Measurements from ENCODE around the gene POLR1H. TPM values are rescaled to one million over a fixed set of nuclear protein-coding genes. Genes with fewer than 3 reads are reported as not detected.

POLR1H gene
- total and polyA plus RNA-seq, 2 donors = 19.8 to 36.7 TPM

DNA sequence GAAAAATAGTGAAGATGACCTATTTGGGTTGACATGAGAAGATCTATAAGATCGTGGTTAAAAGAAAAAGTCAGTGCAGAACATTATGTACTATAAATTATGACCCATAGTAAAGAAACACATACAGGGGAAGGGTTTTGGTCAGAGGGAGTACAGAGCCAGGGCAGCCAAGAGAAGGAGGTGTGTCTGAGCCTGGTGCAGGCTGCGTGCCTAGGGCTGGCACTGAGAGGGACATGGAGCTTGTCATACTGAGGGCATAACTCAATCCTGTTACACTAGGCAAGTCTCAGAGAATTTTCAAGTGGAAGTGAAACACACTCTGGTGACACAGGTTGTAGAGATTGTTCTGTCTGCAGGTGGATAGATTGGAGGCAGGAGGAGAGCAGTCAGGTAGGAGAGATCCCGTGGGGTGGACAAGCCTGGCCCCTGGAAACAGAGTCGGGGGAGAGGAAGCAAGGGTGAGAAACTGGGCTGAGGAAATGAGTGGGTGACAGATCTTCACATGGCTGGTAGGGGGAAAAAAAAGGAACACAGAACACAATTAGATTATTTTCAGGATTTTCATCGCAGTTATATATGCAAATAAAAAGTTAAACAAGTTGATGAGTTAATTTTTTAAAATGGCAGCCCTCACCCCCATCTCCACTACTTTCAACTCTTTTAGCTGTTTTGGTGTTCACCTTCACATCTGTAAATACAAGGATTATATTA, 33.0 kb downstream of the POLR1H start:
- no peaks in the 10 kb centered on the region for H3K4me1 ChIP-seq (ENCODE audit: insufficient read depth)
- H3K27ac ChIP-seq (ENCODE audit: low read depth) = no peak overlapping the region
- WGBS = 74% methylated on average over 5 of the region's 5 CpGs
- no peaks in the 10 kb centered on the region for H3K36me3 ChIP-seq (ENCODE audit: insufficient read depth)
- no peak overlapping the region for H3K4me3 ChIP-seq (ENCODE audit: low read depth, low read length)
- DNase-seq (ENCODE audit: extremely low spot score) = no peak

GRCh38 chr6:30096829-30097228, 35.8 kb downstream of the POLR1H start:
- Histone ChIP-seq H3K4me1 (ENCODE audit: insufficient read depth) (no peaks in the 10 kb centered on the region), H3K27ac (ENCODE audit: low read depth) (no peak overlapping the region), H3K4me3 (ENCODE audit: low read depth, low read length) (no peak overlapping the region), H3K36me3 (ENCODE audit: insufficient read depth) (no peaks in the 10 kb centered on the region)
- 30% methylated on average over 1 of the region's 1 CpG for WGBS
- no peak for DNase-seq (ENCODE audit: extremely low spot score)

DNA sequence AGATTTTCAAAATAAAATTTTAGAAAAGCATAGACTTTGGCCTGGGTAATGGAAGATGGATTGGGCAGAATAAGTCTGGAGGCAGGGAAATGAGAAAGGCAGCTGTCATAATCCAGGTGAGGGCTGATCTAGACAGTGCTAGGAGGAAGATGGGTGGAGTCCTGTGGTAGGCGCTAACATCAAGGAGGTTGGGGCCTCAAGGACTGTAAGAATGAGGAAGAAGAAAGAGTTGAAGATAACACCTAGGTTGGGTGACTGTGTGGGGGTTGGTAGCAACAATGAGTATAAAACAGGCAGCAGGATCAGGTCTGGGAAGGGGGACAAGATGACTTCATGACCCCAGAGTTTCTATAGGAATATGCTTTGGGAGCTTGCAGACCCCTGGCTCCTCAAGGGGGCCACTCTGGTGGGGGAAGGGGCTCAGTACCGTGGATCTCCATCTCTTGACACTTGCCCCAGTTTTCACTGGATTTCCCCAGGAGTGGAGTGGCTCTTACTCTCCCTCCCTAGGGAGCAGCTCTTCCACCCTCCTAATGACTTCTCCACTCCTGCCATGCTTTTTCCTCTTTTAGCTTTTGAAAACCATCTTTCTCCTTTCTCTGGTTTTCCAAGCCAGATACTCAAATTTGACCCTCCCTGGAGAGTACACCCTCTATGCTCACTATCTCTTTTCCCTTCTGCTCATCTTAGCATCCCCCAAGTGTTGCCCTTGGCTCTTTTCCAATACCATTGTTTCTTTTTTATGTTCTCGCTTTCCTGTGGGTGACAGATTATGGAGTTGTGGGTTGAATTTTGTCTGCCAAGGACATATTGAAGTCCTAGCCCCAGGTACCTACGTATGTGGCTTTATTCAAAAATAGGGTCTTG, 37.1 kb downstream of the POLR1H start:
- Histone ChIP-seq H3K4me1 (ENCODE audit: insufficient read depth) (no peaks in the 10 kb centered on the region), H3K27ac (ENCODE audit: low read depth) (no peak overlapping the region), H3K4me3 (ENCODE audit: low read depth, low read length) (no peak overlapping the region), H3K36me3 (ENCODE audit: insufficient read depth) (no peaks in the 10 kb centered on the region)
- WGBS = 70% methylated on average over 4 of the region's 4 CpGs
- DNase-seq (ENCODE audit: extremely low spot score) = no peak

GRCh38 chr6:30100154-30100553, 39.1 kb downstream of the POLR1H start:
- Histone ChIP-seq H3K4me3 (ENCODE audit: low read depth, low read length) (no peak overlapping the region), H3K4me1 (ENCODE audit: insufficient read depth) (no peaks in the 10 kb centered on the region), H3K27ac (ENCODE audit: low read depth) (no peak overlapping the region), H3K36me3 (ENCODE audit: insufficient read depth) (no peaks in the 10 kb centered on the region)
- WGBS = 24% methylated on average over 8 of the region's 8 CpGs
- no peak for DNase-seq (ENCODE audit: extremely low spot score)

- Histone ChIP-seq H3K4me3 (ENCODE audit: low read depth, low read length) (peak overlapping the region; percentile 22), H3K27ac (ENCODE audit: low read depth) (no peak overlapping the region), H3K36me3 (ENCODE audit: insufficient read depth) (no peaks in the 10 kb centered on the region), H3K4me1 (ENCODE audit: insufficient read depth) (no peaks in the 10 kb centered on the region)
- DNase-seq (ENCODE audit: extremely low spot score) = no peak
- 3% methylated on average over 47 of the region's 47 CpGs for WGBS
Measured at GRCh38 chr6:30100585-30101443, 39.7 kb downstream of the POLR1H start.

DNA sequence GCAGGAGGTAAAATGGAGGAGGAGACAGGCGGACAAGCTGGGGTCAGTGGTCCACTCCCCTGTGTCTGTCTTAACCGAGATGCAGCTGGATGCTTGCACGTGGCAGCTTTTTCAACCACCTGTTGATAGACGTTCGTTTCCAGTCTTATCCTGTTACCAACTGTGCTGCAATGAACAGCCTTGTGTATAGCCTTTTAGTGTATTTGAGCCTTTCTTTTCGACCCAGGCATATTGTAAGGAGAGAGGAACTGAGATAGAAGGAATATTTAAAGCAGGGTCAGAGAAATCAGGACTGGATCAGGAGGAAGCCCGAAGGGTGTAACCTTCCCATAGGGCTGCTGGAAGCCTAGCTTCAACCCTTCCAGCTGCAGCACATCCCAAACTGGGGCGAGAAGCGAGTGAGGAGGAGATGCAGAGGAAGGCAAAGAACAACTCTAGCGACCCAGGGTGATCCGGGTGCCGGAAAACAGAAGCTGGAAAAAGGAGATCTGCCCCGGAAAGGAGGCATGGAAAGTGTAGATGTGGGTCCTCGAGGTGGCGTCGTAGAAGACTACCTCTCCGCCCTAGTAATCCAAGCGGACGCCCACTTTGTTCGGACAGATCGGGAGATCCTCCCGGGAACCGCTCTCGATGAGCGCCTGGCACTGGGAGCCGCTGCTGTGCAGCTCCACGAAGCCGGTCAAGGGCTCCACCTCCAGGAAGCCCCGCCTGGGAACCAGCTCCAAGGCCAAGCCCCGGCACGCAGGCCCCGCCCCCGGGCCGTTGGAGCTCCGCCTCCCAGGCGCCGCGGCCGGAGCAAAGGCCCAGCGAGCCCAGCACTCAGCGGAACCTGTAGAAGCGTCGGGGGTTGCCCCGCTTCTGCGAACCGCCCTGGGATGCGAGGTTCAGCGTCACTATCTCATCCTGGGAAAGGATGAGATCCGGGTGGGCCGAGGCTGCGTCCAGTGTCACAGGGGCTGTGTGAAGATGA, 40.7 kb downstream of the POLR1H start:
- peak overlapping the region; percentile 75 for H3K27ac ChIP-seq (ENCODE audit: low read depth)
- DNase-seq (ENCODE audit: extremely low spot score) = peak; percentile 49
- H3K36me3 ChIP-seq (ENCODE audit: insufficient read depth) = no peaks in the 10 kb centered on the region
- no peaks in the 10 kb centered on the region for H3K4me1 ChIP-seq (ENCODE audit: insufficient read depth)
- H3K4me3 ChIP-seq (ENCODE audit: low read depth, low read length) = peak overlapping the region; percentile 9
- WGBS = 2% methylated on average over 51 of the region's 51 CpGs

GRCh38 chr6:30102414-30102969, 41.4 kb downstream of the POLR1H start:
- no peak overlapping the region for H3K4me3 ChIP-seq (ENCODE audit: low read depth, low read length)
- no peaks in the 10 kb centered on the region for H3K36me3 ChIP-seq (ENCODE audit: insufficient read depth)
- WGBS = 50% methylated on average over 15 of the region's 15 CpGs
- DNase-seq (ENCODE audit: extremely low spot score) = no peak
- peak overlapping the region; percentile 75 for H3K27ac ChIP-seq (ENCODE audit: low read depth)
- no peaks in the 10 kb centered on the region for H3K4me1 ChIP-seq (ENCODE audit: insufficient read depth)

GRCh38 chr6:30102970-30103871, 42.2 kb downstream of the POLR1H start:
- H3K36me3 ChIP-seq (ENCODE audit: insufficient read depth) = no peaks in the 10 kb centered on the region
- peak; percentile 83 for DNase-seq (ENCODE audit: extremely low spot score)
- 6% methylated on average over 36 of the region's 36 CpGs for WGBS
- no peak overlapping the region for H3K4me3 ChIP-seq (ENCODE audit: low read depth, low read length)
- no peak overlapping the region for H3K27ac ChIP-seq (ENCODE audit: low read depth)
- H3K4me1 ChIP-seq (ENCODE audit: insufficient read depth) = no peaks in the 10 kb centered on the region

- Histone ChIP-seq H3K36me3 (ENCODE audit: insufficient read depth) (no peaks in the 10 kb centered on the region), H3K27ac (ENCODE audit: low read depth) (no peak overlapping the region), H3K4me1 (ENCODE audit: insufficient read depth) (no peaks in the 10 kb centered on the region), H3K4me3 (ENCODE audit: low read depth, low read length) (no peak overlapping the region)
- no peak for DNase-seq (ENCODE audit: extremely low spot score)
- 44% methylated on average over 3 of the region's 3 CpGs for WGBS
Measured at GRCh38 chr6:30103872-30104179, 42.8 kb downstream of the POLR1H start.

GRCh38 chr6:30104661-30105060, 43.6 kb downstream of the POLR1H start:
- H3K27ac ChIP-seq (ENCODE audit: low read depth) = no peak overlapping the region
- H3K4me1 ChIP-seq (ENCODE audit: insufficient read depth) = no peaks in the 10 kb centered on the region
- DNase-seq (ENCODE audit: extremely low spot score) = no peak
- H3K4me3 ChIP-seq (ENCODE audit: low read depth, low read length) = no peak overlapping the region
- no peaks in the 10 kb centered on the region for H3K36me3 ChIP-seq (ENCODE audit: insufficient read depth)
- 79% methylated on average over 2 of the region's 2 CpGs for WGBS

DNA sequence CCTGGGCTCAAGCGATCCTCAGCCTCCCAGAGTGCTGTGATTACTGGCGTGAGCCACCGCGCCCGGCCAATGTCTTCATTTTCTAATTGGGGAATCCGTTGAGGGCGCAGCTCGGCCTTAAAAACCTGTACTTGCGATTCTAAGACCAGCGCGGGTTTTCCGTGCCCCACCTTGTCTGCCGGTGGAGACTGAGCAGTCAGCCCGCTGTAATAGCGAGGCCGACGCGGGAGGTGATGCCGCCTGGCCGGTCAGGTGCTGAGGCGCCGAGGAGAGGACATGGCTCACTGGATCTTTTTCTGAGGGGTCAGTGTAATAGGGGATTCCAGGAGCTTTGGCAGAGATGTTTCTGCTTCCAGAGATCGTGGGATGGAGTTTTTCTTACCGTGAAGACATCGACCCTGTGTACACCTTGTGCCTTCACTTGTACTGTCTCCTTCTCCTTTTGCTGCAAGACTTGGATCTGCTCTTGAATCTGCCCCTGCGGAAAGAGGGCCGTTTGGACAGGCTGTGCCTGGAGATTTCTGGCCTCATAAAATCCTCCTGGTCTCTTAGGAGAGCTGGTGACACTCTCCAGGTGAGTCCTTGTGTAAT, 50.3 kb downstream of the POLR1H start:
- no peak for DNase-seq (ENCODE audit: extremely low spot score)
- Histone ChIP-seq H3K4me1 (ENCODE audit: insufficient read depth) (no peaks in the 10 kb centered on the region), H3K27ac (ENCODE audit: low read depth) (peak overlapping the region; percentile 59), H3K4me3 (ENCODE audit: low read depth, low read length) (peak overlapping the region; percentile 37), H3K36me3 (ENCODE audit: insufficient read depth) (no peaks in the 10 kb centered on the region)
- 41% methylated on average over 27 of the region's 27 CpGs for WGBS

Data from urinary bladder (tissue), 4 donors.